Heart left ventricle (tissue), 13 donors: ENCODE measurements around the gene TTYH3.

Experiments used
- POLR2A ChIP-seq, 2 donors: fragments of 450-650 bp; IDR thresholded peaks; one replicate each; pipeline ENCODE4 v1.6.1; 2017; ENCODE audit warnings: antibody characterized with exemption in 2 of 2, mild to moderate bottlenecking in 2 of 2, moderate library complexity in 2 of 2
- TF ChIP-seq, protein P1 (sequence below), 12 donors: fragments of 200-600 bp; sonication (generic) in 4 of 12; IDR thresholded peaks; one replicate each; pipeline versions ENCODE4 v1.5.0 to v1.8.0; 2018 to 2022; ENCODE audit warnings: antibody characterized with exemption in 12 of 12, mild to moderate bottlenecking in 5 of 12
- donor health status: ischemic (EF 13 %, LVEDD 7.1; RV severe dilation, severe dysfunction).
- donor health status: DM: no; HTN: yes; CAD: no.
- donor health status: DM: no; HTN: no; CAD: no.
- donor health status: ischemic (EF 25% LVEDD 6.9; RV normal size, moderate dysfunction).
- donor health status: ischemic (EF 25% LVEDD 5.7; RV mildly dilated, moderate dysfunction).
- donor health status: ischemic (EF 35%, LVEDD 5.7; RV mildly dilated, moderate dysfunction).
- donor health status: nonischemic (EF 11% LVEDD 7.7; RV severe dilation, severe dysfunction).
- donor health status: DM: yes; HTN: yes; CAD: no.
- donor health status: PGD.
- donor health status: ischemic (EF 29% LVEDD 5.4; RV normal size, mild dysfunction).
- donor health status: nonischemic (EF 23%, LVEDD 6.1; RV moderate dilation, normal function).

DNA sequence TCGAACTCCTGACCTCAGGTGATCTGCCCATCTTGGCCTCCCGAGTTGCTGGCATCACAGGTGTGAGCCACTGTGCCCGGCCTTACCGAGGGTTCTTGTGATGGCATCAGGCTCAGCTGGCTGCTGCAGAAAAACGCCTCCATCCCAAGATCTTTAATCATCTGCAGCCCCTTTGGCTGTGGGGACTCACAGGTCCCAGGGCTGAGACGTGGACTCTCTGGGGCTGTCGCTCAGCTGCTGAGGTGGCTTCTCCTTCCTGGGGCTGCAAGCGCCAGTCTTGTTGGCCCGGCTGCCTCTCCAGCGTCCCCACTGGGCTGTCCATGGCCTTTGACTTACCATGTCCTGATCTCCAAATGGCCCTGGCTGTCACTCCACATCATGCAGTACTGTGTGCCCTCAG lies 76.3 kb downstream of the TTYH3 start:
- no peak for TF ChIP-seq POLR2A (IDR thresholded peaks at IDR 0.05)
- TF ChIP-seq, protein P1, sequence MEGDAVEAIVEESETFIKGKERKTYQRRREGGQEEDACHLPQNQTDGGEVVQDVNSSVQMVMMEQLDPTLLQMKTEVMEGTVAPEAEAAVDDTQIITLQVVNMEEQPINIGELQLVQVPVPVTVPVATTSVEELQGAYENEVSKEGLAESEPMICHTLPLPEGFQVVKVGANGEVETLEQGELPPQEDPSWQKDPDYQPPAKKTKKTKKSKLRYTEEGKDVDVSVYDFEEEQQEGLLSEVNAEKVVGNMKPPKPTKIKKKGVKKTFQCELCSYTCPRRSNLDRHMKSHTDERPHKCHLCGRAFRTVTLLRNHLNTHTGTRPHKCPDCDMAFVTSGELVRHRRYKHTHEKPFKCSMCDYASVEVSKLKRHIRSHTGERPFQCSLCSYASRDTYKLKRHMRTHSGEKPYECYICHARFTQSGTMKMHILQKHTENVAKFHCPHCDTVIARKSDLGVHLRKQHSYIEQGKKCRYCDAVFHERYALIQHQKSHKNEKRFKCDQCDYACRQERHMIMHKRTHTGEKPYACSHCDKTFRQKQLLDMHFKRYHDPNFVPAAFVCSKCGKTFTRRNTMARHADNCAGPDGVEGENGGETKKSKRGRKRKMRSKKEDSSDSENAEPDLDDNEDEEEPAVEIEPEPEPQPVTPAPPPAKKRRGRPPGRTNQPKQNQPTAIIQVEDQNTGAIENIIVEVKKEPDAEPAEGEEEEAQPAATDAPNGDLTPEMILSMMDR (IDR thresholded peaks at IDR 0.05), result no peak
